GM18873 (cell line): ENCODE data around the gene NFATC1.

Source experiments
- ATAC-seq: cut with Tn5 transposase; IDR thresholded peaks from one replicate; pipeline ENCODE4 v1.9.1; 2021; ENCODE audit warnings: mild to moderate bottlenecking, moderate library complexity, moderate number of reproducible peaks; ENCODE audit not compliant: unreplicated experiment, low FRiP score

NFATC1 gene

DNA sequence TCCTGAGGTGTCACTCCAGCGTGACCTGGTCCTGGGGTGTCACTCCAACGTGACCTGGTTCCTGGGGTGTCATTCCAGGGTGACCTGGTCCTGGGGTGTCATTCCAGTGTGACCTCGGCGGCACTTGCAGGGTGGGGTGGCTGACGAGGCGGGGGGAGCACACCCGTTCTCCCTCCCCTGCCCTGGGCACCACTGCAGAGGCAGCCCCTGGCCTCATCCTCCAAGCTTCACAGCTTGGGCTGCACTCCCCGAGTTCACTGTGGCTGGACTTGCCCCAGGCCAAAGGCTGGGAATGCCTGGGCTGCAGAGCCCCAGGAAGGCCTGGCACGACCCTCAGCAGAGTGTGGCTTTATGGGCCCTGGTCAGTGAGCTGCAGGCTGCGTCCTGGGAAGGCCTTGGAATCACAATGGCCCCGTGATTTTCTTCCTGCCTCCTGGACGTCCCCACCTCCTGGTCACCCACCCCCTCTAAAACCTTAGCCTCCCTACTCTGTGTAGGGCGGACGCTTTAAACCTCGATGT lies 88.3 kb downstream of the NFATC1 start:
- no peak for ATAC-seq

DNA sequence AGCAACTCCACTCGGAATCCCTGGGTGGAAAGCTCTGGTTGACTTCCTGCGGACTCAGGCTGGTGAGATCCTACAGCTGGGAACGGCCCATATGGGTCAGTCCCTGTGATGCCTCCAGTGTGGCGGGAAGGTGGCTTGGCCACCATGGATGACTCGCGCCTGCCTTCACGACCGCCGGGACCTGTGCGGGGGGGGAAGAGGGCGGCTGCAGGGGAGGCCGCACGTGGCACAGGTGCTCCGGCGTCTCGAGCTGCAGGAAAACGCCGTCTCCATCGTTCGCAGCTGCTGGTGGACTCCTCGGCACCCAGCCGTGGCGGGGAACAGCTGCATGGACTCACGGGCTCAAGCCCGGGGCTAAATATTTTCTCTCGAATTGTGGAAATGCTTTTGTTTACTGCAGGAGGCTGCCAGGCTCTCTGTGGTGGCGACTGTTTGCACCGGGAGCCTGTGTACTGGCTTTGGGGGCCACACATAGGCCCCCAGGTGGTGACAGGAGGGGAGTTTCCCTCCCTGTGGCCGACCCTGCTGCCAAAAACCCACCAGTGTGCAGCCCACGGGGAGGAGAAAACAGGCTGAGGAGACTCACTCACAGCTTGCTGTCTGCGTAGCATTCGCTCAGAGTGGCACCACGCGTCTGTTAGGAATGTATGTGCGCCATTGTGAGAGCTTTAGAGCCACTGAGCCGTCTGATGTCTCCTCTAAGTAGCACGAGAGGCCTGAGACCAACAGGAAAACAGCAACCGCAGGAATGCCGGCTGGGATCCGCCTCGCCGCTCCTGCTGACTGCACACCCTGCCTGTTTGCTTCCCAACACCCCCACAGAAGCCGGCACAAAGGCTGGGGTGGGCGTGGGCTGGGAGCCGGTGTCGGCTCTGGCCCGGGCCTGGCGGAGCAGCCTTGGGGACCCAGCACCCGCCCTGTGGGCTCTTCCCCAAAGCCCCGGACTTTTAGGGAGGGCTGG lies 89.2 kb downstream of the NFATC1 start:
- ATAC-seq: no peak

DNA sequence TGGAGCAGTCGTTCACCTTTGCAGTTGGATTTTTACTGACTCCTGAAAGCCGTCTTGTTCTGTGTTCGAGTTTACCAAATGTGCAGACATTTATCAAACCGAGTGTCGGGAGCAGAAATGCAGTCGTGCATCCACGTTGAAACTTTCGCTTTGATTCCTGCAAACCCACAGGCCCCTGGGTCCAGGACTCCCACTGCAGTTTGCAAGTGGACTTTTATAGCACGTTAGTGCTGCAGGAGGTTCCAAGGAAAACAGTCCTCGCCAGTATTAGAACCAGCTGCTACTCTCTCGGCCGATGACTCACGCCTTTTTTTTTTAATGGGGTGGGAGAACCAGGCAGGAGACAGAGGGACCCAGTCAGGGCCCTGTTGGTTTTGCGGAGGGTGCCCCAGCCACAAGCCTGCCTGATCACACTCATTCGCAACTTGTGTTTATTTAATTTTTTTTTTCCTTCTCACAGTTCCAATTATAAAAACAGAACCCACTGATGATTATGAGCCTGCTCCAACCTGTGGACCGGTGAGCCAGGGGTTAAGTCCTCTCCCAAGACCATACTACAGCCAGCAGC lies 90.1 kb downstream of the NFATC1 start:
- ATAC-seq: no peak

DNA sequence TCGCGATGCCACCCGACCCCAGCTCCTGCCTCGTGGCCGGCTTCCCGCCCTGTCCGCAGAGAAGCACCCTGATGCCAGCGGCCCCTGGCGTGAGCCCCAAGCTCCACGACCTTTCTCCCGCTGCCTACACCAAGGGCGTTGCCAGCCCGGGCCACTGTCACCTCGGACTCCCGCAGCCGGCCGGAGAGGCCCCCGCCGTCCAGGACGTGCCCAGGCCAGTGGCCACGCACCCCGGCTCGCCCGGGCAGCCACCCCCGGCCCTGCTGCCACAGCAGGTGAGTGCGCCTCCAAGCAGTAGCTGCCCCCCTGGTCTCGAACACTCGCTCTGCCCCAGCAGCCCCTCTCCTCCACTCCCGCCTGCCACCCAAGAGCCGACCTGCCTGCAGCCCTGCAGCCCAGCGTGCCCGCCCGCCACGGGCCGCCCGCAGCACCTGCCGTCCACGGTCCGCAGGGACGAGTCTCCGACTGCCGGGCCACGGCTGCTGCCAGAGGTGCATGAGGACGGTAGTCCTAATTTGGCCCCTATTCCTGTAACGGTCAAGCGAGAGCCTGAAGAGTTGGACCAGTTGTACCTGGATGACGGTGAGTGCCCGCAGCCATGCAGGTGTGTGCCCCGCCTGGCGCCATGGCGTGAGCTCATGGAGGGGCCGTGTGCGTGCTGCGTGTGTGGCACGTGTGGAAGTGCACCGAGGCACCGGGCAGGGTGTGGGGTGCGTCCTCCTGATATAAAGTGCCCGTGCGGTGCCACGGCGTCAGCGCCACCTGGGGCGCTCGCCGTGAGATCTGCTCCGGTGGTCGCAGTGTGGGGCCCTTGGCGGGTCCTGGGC lies 90.8 kb downstream of the NFATC1 start:
- no peak for ATAC-seq

DNA sequence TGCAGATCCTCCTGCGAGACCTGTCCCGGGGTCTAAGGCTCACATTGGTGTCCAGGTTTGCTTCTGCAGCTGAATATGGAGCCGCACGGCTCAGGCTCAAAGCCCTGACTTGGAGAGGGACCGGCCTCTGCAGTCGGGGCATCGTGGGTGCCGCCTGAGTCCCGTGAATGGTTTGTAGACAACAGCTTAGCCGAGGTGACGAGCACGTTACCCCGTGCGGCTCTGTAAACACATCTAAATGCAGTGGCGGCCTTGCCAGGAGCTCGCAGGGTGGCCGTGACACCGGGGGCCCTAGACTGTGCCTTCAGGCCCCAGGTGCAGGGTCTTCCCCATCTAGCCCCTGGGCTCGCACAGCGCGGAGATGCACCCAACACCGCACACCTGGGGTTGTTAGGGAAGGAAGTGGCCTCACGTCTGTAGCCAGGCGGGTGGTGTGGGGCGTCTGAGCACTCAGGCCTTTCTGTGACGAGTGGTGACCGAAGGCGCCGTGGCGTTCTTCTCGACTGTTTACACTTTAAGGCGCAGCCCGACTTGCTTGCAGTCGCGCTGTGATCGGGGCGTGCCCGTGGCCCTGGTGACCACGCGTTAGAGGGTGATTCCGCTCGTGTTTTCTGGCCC lies 91.6 kb downstream of the NFATC1 start:
- no peak for ATAC-seq

DNA sequence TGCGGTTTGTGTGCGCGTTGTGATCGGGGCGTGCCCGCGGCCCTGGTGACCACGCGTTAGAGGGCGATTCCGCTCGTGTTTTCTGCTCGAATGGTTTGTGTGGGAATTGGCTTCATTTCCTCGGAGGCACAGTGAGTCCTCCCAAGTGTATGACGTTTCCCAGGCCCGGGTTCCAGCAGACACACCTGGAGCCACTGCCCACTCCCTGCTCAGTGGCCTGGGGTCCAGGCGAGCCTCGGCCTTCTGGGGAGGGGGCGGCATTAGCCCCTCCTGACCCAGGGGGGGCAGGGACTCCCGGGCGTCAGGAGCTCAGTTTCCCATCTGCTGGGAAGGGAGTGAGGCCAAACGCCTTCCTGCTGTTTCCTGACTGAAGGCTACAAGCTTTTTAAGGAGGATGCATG lies 92.1 kb downstream of the NFATC1 start:
- ATAC-seq: no peak

DNA sequence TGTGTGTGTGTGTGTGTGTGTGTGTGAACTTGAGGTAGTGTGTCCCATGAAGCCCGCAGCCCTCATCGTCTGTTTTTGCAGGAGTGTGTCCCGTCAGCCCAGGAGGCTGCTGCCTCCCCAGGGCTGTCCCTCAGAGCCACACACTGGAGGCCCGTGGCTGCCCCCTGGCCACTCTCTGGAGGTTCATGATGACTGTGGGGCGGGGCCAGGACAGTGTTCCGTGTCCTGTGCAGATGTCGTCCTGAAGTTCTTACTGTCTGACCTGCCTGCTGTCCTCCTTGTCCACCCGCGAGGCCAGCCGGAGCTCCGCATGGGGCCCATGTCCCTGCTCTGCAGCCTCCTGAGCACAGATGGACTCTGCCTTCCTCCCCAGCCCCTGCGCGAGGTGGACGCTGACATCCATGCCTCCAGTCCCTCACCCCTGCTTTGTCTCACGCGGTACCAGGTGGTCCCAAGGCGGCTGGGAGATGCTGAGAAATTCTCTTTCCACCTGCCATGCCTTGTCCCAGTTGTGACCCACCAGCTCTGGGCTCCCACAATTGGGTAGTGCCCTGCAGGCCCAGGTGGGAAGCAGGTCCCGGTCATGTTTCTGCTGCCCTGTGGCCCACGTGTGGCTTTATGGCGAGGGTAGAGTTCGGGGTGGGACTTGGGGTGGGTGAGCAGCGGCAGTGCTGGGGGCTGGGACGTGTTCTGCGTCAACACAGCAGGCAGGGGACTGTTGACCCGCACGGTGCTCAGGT lies 92.8 kb downstream of the NFATC1 start:
- no peak for ATAC-seq

DNA sequence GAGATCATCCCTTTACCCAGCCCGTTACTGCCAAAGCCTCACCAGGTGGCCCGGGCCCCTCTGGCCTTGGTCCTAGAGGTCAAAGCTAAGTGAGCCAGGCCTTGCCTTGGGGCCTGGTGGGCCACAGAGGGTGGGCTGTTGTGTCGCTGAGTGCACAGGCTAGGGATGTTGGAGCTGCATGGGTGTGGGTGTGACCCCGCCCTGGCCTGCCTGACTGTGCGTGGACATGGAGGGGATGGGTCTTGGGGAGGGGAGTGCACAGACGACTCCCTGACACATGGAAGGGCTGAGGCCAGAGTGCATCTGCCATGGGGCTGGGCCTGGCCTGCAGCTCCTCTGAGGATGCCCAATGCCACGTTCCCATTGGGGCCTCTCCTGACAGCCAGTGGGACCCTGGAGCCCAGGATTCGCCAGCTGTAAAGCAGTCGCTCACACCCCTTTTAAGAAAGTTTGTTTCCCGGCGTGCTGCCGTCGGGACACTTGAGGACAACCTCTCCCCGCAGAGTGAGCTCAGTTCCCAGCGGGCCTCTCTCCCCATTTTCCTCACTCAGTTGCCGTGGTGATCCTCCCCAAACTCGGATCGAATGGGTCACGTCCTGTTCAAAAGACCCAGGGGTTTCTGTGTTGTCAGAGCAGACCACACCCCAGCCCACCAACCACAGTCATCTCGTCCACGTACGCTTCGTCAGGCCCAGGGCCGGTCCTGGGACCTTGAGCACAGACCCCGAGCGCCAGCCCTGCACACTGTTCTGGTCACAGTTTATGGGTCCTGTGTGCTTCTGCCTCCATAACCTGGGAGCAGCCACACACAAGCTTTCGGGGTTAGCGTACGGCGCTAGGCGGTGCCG lies 93.5 kb downstream of the NFATC1 start:
- no peak for ATAC-seq

DNA sequence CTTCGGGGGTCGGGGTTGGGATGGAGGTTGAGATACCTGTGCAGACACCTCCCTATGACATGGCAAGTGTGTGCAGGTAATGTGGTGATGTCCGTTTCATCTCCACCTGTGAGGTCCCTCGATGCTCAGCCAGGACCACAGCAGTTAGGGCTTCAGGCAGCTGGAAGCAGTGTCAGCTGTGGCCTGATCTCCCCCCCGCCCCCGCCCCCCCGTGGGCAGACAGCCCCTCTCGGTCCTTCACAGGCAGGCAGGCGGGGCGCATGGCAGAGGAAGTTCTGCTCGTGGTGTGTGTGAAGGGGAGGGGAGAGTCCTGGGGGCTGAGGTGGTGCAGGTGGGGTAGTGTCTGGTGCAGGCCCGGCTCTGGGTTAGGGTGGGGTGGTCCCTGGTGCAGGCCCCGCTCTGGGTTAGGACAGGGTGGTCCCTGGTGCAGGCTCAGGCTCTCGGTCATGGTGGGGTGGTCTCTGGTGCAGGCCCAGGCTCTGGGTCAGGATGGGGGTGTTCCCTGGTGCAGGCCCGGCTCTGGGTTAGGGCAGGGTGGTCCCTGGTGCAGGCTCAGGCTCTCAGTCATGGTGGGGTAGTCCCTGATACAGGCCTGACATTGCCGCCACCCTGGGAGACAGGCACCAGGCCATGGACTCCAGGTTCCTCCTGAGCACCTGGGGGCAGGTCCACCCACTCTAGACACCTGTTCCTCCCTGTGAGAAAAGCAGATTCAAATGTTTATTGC lies 94.3 kb downstream of the NFATC1 start:
- no peak for ATAC-seq

DNA sequence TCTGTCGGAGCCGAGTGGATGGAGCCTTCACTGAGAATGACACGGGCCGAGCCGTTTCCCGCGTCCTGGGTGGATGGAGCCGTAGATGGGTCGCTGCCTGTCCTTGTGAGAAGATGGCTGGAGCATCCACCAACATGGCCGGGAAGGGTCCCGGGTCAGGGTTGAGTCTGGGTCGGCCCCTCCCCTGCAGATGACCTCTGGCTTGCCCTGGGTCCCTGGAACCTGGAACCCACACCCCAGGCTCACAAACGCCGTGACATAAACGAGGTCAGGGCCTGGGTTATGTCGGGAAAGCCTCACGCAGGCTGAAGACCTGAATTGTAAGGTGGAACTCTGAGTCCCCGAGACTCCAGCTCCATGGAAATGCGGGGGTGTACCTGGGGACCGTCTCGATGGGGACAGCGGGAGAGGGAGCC lies 94.9 kb downstream of the NFATC1 start:
- no peak for ATAC-seq

DNA sequence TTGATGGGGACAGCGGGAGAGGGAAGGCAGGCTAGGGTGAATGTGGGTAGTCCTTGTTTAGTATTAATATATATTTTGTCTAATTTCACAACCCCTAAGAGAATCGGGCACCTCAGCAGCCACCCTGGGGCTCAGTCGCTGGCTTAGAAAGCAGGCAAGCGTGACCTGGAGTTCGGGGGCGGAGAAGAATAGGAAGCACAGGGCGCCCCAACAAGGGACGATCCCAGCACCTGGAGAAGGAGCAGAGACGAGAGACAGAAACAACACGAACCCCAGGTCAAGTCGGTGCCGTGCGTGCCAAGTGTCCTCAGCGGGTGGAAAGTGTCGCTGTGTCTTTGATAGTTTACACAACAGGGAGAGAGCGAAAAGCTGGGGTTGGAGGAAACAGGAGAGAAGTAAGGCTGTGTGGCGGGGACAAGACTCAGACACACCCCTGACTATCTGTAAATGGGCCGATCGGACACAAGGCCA lies 95.4 kb downstream of the NFATC1 start:
- no peak for ATAC-seq

DNA sequence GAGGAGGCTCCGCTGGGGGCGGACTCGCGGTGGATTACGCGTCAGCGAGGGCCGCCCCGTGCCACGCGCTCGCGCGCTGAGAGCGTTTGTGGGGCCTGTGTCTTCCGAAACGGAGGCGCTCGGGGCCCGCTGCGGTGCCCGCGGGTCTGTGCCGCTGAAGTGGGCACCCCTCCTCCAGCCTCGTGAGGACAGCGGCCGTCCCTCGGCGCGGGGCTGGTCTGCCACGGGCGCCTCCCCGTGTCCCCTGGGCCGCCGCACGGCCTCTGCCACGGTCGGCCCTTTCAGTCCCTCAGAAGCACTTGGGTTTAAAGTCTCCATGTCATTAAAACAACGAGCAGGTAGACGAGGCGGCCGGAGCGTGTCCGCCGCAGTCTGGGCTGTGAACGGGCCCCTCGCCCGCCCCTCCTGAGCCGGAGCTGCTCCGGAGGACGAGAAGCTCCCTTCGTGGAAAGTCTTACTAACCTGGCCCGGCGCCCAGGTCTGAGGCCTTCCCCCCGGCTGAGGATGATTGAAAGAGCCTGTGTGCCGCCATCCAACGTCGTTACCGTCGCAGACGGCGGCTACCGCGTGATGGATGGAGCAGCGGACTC lies 97.6 kb downstream of the NFATC1 start:
- no peak for ATAC-seq

DNA sequence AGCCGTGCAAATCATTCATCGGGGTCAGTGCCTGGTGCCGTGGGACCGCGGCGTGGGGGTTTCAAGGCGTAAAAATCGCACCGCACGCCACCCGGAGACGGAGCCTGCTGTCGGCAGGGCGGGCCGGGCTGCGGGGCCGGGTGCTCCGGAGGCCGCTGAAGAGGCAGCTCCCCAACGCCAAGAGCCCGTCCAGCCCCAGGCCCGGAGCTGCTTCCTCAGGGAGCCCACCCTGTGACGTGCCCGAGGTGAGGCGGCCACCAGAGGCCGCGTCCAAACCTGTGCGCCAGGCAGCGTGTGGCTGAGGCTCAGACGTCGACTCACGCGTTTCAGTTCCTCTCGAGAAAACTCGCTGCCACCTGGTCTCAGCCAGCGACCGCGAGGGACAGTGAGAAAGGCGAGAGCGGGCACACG lies 98.1 kb downstream of the NFATC1 start:
- no peak for ATAC-seq

DNA sequence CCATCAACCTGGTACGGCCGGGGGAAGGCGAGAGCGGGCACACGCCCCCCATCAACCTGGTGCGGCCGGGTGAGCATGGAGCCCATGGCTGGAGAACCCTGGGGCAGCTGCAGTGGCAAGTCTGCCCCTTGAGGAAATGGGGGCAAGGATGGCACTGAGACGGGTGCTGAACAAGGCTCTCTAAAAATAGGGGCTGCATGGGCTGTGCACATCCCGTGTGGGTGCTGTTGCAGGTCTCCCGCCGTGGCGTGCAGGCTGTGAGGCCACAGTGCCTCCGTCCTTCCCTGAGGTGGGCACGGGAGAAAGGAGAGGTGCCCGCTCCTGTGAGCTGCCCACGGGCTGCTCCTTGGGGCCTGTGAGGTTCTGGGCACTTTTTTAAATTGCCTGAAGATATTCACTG lies 99.2 kb downstream of the NFATC1 start:
- no peak for ATAC-seq

DNA sequence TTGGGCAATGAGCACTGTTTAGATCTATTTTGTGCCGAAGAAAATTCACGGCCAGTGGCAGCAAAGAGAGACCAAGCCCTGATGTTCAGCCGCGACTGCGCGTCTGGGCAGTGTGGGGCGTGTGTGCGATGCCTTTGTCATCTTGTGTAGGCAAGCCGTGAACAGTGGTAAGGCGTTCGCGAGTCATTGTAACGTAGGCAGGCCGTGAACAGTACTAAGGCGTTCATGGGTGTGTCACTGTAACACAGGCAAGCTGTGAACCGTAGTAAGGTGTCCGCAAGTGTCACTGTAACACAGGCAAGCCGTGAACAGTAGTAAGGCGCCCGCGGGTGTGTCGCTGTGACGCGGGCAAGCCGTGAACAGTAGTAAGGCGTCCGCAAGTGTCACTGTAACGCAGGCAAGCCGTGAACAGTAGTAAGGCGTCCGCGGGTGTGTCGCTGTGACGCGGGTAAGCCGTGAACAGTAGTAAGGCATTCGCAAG lies 99.9 kb downstream of the NFATC1 start:
- no peak for ATAC-seq

DNA sequence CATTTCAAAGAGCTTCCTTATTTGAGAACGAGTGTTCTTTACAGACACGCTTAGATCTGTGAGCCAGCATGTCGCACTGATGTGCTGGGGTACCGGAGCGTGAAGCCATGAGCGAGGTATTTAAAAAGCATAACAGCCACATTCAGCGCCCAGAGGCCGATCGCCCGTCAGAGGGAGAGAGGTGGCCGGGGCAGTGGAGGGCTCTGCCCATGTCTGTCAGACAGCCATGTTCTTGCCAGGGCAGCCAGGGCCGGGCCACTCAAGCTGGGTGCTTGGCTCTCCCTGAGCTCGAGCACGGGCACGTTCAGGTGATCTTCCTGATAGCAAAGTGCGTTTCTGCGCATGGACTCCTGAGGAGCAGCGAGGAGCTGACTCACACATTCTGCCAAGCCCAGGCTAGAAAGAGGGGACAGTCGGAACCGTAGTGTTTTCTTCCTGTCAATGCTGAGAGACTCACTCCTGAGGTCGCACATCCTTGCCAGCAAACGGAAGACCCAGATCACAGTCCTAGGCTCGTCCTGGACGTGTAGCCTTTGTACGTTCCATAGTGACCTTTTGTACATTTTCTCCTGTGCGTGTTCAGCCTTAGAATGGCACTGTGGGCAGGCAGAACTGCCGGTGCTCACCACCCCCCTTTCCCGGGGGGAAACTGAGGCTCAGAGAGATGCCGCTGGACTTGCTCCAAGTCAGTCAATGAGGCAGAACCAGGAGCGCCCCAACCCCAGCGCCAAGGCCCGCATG lies 100.7 kb downstream of the NFATC1 start:
- no peak for ATAC-seq
